HG03439 (cell line): ENCODE results near the gene ABCA13.

Experiments
- ATAC-seq: cut with Tn5 transposase; IDR thresholded peaks from one replicate; pipeline ENCODE4 v1.9.1; 2021; ENCODE audit warnings: mild to moderate bottlenecking, moderate library complexity; ENCODE audit not compliant: unreplicated experiment

Gene ABCA13

DNA sequence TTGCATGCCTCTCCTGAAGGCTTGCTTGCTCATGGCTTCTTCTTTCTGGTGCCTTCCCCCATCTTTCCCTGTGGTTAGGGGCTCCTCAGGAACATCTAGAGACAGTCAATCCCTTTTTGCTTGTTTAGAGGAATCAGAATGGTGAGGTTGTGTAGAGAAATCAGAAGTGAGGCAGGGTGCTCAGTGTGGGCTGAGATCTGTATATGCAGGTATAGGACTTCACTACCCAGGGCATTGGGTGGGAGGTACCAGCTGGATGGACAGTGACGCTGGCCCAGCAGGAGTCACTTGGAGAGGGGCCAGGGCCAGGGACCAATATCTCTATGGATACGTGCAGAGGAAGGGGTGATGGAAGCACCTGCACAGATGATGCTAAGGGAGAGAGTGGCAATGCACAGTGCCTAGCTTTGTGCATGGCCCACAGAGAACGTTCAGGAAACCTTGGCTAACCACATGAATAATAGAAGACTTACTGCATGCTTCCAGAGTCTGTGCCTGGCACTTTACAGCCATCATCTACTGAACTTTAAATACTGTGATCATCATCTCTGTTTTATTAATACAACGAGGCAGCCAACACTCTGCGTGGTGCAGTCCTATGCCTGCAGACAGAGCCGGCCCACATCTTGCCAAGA lies 255.2 kb downstream of the ABCA13 start:
- no peak for ATAC-seq

DNA sequence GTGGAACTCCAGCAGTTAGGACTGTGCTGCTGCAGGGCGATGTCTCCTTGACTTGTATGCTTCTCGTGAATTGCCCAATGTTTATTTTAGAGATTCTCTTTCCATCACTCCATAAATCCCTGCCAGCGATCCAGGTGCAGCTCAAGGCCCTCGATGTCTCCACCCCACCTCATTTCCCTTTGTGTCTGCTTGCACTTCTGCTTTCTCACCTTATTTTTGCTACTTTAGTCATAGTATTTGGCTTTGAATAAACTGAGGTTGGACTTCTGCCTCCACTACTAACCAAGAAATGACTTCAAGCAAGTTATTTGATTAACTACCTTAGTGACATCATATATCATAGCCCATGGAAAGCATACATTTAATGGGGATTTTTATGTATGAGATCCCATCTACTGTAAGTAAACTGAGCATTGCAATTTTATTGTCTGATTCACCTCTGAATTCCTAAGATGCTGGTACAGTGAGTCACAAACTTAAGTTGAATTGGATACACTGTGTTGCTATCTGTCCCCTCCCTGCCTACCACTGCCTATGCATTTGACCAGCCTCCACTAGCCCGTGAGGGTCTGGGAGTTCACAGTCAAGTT lies 255.8 kb downstream of the ABCA13 start:
- no peak for ATAC-seq

DNA sequence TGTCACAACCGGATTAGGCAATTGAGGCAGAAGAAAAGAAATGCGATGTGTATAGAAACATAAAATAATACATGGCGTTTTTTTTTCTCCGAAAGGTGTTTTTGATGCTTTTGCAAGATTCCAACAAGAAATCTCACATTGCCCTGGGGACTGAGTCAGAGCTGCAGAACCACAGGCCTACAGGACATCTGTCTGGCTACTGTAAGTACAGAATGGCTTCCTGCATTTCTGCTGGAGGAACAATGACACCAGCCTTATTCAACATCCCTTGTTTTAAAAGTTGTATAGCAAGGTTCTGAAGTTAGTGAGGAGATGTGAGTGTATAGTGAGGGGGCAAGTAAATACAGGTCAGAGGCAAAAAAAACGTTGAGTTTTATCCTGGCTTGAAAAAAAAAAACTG lies 256.4 kb downstream of the ABCA13 start:
- no peak for ATAC-seq

DNA sequence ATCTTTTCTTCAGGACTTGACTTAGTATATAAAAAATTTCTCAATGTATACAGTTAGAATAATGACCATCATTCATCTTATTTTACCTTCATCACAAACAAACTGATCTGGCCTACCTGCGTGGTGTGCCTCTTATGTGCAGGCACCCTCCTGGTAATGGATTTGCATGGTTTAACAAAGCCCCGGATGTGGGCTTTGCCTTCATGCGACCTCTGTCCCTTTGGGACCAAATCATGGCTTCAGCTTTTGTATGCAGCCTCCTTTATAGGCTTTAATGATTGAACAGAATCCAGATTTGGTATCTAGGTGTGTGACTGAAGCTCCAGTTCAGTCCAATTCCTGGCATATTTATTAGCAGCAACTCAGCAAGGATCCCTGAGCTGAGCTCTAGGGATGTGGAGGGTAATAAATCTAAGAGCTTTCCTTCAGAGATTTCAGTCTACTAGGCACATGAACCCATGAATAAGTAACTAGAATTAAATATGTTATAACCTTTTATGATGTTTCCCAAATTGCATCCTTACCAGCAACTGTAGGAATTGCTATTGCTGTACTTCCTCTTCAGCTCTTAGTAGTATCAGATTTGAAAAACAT lies 256.9 kb downstream of the ABCA13 start:
- no peak for ATAC-seq

DNA sequence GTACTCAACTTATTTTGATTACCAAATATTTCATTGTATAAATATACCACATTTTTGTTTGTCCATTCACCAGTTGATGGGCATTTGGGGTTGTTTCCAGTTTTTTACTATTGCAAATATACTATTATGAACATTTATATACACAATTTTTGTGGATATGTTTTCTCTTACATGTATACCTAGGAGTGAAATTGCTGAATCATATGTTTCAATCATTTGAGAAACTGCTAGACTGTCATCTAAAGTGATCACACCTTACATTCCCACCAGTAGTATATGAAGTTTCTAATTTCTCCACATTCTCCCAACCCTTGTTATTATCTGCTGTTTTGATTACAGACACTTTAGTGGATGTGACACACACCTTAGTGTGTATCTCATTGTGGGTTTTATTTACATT lies 257.9 kb downstream of the ABCA13 start:
- ATAC-seq, result no peak

DNA sequence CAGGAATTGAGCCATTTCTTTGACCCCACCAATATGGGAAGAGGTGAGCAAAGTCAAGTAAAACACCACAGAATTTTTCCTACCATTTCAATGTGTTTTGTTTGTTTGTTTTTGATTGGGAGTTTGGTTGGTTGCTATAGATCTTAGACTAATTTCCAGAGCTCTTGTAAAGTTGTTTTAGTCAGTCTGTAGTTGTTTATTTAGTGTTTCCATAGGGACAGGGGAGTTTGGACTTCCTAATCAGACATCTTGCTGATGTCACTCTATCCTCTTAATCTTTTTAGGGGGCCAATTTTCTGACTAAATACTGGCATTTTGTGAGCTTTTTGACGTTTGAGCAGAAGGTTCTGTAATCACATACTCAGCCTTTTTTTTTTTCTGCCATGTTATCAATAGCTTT lies 266.9 kb downstream of the ABCA13 start:
- ATAC-seq, result no peak

DNA sequence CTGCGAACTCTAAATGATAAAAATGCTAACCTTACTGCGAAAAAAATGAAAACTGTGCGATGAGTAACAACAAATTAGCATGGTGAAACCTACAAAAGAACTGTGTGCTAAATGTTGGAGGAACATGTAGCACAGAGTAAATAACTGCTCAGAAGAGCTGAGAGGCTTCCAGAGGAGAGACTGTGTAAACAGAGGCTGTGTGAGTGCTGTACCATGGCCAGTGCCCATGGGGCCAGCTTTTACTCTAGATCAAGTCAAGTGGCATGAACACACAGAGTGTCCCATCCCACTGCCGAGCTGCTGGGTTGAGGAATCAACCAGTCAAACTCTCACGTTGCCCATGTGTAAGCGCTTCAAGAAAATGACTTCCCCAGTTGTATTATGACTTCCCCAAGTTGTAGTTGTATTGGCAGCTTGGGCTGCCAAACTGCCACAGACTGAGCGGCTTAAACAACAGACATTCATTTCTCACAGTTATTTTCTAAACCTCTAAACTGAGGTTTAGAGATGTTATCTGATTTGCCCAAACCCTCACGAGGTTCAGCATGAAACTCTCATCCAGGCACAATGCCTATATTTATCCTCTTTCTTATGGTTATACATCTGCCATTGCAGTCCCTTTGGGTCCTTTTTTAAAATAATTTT lies 270.7 kb downstream of the ABCA13 start:
- no peak for ATAC-seq

DNA sequence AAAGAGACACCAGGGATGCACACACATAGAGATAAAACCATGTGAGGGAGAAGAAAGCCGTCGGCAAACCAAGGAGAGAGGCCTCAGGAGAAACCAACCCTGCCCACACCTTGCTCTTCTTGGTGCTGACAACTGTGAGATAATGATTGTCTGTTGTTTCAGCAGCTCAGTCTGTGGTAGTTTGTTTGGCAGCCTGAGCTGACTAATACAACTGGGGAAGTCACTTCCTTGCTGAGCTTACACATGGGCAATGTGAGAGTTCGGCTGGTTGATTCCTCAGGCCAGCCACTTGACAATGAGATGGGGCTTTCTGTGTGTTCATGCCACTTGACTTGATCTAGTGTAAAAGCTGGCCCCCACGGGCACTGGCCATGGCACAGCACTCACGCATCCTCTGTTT lies 271.8 kb downstream of the ABCA13 start:
- ATAC-seq, result no peak

DNA sequence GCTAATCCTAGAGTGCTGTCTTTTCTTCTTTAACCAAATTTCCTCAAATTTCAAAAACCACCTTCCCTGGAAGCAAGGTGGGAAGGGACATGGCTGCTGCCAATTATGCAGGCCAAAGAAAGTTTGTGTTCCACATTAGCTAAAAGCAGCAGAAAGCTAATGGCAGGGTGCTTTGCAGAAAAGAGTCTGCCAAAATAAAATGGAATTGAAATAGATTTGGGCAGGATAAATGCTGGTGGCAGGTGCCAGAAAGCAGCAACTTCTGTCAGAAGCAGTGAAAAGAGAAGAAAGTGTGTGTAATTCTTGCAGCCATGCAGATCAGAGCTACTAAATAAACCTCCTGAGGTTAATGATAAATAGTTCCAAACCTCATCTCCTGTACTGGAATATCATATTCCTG lies 275.5 kb downstream of the ABCA13 start:
- ATAC-seq, result no peak

DNA sequence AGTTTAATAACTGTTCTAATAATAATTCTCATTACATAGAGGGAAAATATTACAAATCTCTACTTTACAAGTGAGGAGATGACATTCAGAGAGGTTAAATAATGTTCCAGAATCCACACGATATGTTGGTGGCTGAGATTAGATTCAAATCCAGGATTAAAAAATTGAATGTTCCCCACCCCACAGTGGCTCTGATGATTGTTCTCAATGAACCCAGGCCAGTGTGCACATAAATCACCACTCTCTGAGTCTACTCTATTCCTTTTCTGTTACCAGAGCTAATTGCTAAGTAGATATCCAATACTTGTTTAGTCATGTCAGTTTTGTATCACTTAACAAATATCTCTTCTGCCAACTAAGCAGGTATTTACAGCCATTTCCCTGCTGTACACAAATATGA lies 281.0 kb downstream of the ABCA13 start:
- ATAC-seq, result no peak

DNA sequence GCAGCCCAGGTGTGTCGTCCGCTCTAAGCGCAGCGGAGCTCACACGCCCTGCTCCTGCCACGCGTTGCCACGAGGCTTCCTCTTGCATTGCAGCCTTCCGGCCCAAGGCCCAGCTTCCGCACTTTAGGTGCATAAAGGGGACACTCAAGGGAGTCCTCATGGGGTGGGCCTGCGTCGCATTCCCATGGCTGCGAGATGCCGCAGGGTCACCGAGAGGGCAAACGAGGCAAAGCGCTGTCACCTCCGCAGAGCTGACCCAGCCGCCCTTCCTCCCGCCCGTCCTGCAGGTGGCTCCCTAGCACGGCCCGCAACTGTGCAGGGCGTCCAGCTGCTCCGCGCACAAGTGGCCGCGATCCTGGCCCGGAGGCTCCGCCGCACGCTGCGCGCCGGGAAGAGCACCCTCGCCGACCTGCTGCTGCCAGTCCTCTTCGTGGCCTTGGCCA lies 283.5 kb downstream of the ABCA13 start:
- ATAC-seq, result no peak

DNA sequence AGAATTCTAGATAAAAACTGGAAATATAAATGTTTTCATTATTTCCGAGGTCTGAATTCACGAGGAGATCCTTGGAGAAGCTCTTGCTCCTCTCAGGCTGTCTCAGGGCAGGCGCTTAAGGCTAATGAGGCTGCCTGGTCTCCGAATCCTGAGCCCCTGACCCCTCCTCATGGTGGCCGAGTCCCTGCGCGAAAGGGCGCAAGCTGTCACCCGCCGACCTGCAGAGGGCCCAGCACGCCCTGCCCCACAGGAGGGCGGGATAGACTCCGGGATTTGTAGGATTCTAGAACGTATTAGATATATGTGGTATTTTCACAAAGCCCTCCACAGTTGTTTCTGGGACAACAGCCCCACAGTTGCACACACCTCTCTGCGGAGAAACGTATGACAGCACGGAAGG lies 284.1 kb downstream of the ABCA13 start:
- no peak for ATAC-seq

DNA sequence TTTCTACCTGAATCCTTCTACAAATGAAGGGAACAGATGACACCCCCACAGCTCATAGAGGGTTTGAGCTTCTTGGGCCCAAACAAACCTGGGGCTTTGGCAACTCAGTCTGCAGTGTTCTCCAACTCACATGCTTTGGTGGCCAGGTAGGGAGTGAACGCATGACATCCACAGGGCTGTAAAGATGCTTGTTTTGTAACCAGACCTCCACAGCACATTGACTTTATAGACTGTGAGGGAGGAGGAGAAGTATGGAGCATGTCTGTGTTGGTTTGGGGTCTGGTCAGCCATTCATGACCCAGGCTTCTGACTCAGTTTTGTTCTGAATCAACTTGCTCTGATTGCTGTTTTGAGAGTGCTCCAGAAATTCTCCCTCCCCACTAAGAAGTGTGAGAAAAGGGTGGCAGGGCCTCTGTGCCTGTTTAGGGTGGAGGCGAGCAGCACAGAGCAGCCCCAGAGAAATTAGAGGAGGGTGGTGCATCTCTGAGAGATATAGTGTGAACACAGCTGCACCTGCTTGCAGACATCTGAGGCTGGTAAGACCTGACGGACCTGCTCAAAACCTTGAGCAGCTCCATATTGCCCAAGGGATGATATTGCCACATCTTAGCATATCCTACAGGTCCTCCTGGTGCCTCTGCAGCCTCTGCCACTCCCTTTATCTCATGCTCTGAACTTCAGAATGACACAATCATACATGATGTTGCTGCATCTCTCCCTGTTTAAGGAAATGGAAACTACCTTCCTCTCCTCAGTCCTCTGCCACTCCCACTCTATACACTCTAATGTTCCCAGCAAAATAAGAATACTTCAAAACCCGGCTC lies 287.7 kb downstream of the ABCA13 start:
- ATAC-seq, result no peak

DNA sequence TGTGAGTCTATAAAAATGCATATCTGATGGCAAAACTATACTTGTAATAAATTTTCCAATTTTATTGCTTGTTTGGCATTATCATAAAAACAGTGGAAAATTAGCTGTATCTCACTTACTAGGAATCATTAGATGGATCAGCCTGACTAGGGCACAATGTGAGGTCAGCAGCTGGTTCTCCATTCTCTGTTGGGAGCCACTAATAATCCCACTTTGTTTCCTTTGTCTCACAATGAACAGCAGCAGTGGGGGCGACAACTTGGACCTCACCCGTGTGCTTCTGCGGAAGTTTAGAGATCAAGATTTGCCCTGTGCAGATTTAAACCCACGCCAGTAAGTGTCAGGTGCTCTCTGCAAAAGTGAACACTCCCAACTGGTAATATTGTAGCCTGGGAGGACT lies 295.5 kb downstream of the ABCA13 start:
- ATAC-seq, result no peak

DNA sequence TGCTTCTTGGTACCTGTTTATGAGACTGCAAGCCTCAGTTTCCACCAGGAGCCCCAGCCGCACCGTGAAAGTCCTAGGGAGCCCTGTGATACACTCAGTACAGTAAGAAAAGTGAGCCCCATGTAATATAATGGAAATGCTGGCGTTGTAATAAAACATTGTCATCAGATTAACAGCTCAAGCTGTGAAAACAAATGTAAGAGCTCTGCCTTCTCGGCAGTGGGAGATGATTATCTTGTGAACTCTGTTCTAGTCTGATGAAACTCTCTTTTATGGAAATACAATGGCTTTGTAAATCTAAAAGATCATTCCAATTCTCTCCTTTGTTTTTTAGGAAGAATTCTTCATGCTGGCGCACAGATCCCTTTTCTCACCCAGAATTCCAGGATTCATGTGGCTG lies 299.9 kb downstream of the ABCA13 start:
- ATAC-seq, result no peak

DNA sequence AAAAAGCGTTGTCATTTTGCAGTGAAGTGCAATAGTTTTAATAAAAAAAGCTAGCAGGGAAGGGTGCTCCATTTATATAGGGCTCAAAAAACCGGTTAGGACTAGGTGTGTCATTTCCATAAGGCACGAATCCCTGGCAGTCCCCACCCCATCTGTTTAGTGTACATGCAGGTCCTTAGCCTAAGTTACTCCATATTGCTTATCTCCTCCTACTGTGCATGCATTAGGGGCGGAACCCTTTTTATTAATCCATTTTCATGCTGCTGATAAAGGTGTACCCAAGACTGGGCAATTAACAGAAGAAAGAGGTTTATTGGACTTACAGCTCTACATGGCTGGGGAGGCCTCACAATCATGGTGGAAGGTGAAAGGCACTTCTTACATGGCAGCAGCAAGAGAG lies 301.4 kb downstream of the ABCA13 start:
- no peak for ATAC-seq

DNA sequence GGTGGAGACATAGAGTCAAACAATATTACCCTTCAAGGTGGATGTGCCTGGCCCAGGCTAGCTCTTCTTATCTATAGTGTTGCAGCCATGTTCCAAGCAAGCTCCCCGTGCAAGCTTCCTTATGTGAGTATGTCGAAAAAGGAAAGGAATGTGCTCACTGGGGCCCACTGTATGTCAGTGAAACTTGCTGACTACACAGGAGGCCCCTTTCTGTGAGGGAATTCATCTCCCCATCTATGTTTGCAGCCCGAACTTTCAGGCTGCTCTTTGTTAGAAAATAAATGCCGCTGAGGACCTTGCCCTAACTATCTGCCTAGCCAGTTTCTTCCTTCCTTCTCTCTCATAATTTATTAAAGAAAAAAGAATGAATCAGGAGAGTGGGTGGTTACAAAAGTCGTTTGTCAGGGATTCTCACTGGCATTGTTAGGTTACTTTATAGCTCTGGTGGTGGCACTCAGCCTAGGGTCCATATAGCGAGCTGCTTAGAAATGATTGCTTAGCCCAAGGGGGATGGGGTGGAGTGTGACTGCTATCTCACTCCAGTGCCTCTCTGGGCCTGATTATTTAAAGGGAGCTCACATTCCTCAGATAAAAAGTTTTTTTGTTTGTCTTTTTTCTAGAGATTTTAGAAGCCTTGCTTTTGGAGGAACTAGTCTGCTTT lies 302.1 kb downstream of the ABCA13 start:
- no peak for ATAC-seq

DNA sequence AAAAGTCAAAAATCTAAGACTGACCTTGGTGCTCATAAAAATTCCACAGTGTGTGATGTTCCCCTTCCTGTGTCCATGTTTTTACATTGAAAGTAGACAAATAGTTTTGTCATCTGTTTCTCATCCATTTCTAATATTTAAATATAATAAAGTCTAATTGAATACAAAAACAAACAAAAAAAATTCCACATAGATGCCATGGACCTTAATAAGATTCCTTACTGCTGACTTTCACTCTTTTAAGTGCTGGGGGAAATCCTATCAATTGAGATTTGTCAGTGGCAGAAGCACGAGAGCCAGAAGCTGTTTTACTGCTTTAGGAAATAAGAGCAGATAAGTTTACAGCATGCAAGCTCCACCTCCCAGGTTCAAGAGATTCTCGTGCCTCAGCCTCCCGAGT lies 310.0 kb downstream of the ABCA13 start:
- ATAC-seq, result no peak

DNA sequence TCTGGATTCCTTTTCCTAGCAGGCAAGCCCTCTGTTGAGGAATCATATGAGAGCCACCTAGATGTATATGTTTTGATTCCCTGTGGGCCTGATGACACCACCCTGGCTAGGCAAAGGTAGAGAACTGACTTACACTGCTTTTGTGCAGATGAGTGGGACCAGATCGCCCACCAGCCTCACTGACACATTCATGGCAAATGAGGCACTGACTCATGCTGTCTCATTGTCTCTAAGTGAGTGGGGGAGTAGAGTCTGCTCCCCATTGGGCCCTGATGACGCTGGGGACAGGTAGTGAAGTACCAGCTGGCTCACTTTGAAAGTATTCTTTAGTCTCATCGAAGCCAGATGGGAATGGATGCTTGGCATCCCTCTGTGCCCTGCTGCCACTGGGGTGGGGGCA lies 326.3 kb downstream of the ABCA13 start:
- no peak for ATAC-seq

DNA sequence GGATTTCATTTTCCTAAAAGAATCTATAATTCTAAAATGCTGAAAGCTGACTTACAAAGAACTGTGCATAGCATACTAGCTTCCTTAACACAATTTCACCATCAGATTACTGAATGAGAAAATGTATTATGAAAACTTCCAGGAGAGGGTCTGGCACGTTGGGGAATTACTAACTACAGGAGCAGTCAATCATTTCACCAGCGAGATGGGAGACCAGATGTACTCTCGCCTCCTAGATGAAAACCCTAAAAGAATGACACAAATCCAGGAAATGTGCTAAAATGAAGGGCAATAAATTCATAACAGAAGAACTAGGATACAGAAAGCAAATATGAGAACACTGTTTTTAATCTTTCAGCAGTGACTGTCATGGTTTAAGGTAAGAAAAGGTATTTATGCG lies 330.8 kb downstream of the ABCA13 start:
- ATAC-seq, result no peak

DNA sequence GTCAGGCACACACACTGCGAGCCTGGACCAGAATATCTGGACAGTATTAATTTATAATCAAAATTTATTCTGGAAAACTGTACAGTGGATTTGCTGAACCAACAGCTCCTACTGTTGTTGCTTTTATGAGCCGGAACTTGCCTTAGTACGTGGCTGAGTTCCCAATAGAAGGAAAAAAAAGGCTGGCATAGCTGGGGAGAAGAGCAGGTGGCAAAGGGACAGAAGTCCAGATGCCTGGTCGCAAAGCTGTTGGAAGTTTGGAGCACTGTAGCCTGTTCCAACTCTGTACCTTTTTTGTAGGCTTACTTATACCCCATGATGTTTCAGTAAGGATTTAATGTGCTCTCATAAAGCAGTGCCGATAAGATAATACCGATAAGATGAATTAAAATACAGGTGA lies 333.8 kb downstream of the ABCA13 start:
- no peak for ATAC-seq
